Activated T-cell treated with anti-CD3 and anti-CD28 coated beads, Interleukin-2, amount 50 U/mL, for 48 hours (primary cell): ENCODE results near the gene KLHL2.
"Not testable (repeated sequence)": the region's sequence is repeated elsewhere in the genome, so short reads cannot be mapped to it uniquely, and the experiment has no call there.

Source experiments
- DNase-seq, 2 experiments: peaks; one replicate each; pipeline ENCODE4 v3.0.0-alpha.2; 2020

The KLHL2 gene

DNA sequence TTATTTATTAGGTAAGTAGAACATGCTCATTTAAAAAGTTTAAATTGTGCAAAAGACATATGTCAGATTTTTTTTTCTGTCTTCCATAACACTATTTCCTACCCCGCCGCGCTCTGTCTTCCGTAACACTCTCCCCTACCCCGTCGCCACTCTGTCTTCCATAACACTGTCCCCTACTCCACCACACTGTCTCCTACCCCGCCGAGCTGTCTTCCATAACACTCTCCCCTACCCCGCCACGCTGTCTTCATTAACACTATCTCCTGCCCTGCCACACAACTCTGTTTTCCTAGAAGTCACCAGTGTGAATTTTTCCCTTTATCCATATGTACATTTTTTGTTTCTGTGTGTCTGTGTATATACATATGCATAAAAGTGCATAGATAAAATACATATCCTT is 124.5 kb downstream of the KLHL2 start:
- DNase-seq, result no peak

DNA sequence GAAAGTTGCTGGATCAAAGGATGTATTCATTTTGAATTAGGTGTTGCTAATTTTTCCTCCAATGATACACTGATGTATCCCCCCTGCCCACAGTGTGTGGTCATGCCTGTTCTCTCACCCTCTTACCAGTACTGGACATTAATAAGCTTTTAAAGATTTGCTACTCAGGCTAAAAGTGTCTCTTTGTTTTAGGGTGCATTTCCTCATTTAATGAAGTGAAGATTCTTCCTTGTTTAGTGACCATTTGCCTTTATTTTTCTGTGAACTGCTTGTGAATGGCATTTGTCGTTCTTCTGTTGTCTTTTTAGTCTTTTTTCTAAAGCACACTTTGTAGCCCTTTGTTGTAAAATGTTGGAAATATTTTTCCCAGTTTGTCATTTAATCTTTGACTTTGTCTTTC is 125.1 kb downstream of the KLHL2 start:
- DNase-seq, result no peak

DNA sequence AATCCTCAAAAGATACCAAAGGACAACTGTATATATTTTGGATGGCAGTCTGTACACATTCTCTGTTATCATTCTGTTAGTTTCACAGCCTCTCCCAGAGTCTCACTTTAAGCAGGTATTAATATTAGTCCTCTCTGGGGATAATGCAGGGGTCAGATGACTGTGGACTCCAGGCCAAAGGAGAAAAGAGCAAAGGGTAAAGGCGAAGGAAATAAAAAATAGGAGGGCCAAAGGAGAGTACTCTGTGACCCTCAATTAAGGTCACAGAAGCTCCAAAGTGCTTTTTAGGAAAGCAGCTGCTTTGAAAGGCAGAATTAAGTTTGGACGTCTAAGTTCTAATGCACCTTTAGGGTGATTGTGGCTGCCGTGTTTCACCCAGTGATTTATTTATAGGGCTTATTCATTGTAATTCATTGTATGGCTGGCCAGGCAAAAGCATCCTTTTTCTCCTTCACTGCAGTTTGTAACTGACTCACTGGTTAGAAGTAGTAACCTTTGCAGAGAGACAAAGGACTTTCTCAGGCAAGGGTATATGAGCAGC is 127.9 kb downstream of the KLHL2 start:
- no peak for DNase-seq

DNA sequence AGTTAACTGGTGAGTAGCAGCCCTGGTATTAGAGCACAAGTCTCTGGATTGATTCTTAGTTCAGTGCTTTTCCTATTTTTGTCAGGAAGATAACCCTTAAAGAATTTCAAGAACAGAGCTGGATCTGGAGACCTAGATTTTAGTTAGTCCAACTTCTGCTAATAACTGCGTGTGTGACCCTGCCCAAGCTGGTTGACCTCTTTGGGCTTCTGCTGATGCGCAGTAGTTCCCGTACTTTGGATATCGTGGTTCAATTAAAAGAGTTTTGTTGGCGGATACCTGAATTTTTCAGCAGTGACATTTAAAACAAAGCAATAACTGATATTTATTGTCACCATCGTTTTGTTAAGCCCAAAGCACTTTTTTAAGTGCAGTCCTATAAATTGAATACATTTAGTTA is 129.4 kb downstream of the KLHL2 start:
- DNase-seq, result no peak

DNA sequence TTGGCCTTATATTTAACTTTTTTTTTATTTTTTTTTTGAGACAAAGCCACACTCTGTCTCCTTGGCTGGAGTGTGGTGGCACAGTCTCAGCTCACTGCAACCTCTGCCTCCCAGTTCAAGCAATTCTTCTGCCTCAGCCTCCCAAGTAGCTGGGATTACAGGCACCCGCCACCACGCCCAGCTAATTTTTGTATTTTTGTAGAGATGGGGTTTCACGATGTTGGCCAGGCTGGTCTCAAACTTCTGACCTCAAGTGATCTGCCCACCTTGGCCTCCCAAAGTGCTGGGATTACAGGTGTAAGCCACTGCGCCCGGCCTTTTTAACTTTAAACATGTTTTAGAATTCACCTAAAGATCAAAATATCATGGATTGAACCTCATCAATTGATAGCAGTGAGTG is 135.0 kb downstream of the KLHL2 start:
- not testable (repeated sequence) for DNase-seq

DNA sequence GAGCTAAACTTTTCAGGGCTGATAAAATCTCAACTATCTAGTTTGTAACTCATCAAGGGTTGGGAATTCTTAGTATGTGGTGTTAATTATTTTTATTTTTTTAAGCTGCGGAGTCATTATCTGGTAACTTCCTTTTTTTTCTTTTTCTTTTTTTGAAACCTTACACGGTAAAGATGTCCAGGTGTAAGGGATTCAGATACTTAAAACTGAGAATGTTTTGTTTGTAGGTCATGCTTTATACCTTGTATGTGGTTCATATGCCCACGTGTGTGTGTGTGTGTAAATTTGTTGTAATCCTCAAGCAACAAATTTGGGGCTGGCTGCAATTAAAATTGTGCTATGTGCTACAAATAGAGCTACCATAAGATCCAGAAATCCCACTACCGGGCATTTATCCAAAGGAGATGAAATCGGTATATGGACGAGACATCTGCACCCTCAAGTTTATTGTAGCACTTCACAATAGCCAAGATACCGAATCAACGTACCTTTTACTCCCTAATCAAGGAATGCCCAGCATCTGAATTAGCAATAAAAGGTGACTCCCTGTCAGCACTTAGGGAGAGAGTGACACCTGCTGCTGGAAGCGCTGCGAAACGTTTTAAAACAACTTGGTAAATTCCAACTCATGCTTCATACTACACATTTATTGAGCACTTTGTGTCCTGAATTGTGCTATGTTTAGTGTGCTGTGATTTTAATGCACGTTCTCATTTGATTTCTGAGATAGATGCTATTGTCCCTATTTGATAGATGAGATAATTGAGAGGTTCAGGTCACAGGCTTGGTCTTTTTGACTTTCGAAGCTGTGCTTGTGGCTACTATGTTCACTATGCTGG is 136.2 kb downstream of the KLHL2 start:
- DNase-seq, result no peak

DNA sequence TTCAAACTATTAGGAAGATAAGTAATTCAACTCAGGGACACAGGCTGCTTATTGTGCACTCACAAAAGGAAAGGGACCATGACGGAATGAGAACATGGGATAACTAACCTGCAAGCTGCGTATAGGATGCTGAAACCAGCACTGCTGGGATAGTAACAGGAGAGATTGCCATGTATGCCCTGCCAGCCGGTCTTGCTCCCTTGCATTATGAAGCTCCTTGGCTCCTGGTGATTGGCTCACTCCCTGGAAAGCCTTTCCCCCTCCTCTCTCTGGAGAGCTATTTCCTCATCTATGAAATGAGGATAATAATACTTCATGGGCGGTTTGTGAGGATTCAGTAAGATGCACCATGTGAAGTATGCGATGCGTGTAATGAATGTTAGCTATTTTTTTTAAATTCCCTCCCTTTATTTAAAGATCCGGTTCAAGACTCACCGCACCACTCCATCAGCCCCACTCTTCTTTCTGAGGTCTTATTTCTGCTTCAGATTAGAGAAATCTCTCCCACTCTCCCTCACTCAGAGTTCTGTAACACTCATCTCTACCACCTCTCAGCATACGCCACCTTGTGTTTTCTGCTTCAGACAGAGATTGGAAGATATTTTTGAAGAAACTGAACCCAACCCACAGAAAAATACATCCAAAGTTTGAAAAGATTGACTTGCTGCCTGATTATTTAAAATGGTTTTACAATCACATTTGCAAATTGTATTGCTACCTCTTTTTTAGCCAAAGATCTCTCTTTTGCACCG is 138.5 kb downstream of the KLHL2 start:
- no peak for DNase-seq

DNA sequence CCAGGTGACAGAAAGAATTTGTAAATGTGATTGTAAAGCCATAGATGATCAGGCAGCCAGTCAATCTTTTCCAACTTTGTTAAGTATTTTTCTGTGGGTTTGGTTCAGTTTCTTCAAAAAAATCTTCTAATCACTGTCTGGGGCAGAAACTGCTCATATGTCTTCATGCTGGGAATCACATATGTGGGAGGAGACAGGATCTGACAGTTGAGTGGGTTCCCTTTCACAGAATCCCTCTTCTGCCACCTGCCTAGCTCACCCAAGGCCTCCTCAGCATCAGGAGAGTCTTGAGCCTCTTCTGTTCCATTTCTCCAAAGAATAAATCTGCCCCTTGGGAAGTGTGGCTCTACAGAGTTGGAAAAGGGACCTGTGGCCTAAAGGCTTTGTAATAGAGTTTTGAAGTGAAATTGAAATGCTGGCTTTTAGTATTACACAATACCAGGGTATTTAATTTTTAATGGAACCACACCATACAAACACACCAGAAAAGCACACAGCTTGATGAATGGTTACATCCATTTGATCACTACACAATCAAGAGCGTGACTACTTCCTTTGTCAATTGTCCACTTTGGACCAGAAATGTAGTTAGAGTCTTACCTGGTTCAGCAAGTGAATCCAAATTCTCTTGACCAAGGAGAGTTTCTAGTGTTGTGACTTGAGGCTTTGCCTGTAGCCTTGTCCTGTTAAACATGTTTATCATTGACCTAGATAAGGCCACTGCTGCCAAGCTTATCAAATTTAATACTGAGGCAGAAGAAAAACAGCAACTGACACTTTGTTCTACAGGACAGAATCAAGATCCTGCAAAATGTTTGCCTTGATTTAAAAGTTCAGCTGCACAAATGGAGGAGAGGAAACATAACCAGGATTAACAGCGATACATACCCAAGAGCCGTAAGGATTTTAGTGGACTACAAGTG is 140.5 kb downstream of the KLHL2 start:
- DNase-seq, result no peak

DNA sequence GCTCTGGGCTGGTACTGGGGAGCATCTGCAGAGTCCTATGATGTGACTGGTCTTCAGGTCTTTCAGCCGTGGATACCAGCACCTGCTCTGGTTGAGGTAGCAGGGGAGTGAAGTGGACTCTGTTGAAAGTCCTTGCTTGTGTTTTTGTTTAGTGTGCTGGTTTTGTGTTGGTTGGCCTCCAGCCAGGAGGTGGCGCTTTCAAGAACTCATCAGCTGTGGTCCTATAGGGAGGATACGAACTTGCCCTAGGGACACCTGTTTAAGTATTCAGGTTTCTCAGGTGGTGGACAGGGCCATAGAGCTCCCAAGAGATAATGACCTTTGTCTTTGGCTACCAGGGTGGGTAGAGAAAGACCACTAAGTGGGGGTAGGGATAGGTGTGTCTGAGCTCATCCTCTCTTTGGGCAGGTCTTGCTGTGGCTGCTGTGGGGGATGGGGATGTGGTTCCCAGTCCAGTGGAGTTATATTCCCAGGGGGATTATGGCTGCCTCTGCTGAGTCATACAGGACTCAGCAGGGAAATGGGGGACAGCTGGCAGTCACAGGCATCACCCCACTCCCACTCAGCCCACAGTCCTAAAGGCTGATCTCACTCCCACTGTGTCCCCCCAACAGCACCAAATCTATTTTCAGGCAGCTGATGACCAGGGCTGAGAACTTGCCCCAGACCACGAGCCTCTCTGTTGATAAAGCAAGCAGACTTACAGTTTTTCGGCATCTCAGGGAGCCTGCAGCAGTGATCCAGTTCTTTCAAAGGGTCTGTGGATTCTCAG is 144.2 kb downstream of the KLHL2 start:
- peak; percentile 25 to 29 for DNase-seq

DNA sequence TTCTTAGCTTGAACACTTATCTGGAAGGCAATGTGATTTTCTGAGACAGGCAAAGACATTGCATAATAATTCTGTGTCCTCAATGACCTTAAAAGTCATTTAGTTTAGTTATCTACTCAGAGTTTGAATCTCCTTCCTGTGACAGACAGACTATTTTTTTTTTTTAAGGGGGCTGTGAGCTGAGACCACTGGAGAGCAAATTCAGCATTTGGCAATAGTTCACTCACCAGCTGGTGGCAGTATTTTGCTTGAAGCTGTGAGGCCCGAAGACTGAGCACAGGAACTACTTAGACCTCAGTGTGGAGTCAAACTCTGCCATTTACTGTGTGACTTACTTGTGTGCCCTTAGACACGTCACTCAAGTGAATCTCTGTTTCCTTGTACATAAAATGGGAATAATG is 148.5 kb downstream of the KLHL2 start:
- peak in 1 of 2 experiments; percentile 23 for DNase-seq

DNA sequence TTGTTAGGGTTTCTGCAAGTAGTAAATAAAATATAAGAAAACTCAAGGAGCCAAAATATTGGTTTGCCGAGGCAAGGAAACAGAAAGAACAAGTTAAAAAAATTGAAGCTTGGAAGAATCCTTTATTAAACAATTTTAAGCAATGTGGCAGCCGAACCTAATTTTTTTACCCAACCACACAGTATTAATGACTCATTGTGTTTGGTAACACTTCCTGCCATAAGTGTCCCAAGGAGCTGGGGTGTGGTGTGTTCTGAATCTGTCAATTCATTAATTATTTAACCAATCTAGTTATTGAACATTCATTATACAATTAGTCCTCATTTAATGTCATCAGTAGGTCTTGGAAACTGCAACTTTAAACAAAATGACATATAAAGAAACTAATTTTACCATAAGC is 152.1 kb downstream of the KLHL2 start:
- no peak for DNase-seq

DNA sequence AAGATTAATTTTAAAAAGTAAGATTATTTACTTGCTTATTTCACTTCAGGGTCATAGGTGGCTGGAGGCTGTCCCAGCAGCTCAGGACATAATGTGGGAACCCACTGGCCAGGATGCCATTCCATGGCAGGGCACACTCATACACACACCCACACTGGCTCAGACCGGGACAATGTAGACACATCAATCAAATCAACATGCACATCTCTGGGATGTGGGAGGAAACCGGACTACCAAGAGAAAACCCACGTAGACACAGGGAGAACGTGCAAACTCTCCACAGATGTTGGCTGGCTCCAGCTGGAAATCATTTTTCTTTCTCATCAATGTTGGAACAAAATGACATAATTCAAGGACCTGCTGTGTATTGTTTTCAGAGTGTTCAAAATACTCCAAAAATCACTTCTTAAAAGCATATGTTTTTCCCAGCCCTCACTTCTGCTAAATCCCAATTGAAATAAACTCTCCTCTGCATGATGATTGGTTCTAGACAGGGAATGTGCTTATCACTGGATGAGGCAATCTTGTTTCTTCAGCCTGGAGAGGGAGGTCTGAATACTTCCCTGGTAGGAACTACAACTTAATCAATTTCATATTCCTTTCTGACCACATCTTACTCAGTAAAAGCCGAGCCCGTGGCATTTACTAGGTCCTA is 152.8 kb downstream of the KLHL2 start:
- no peak for DNase-seq

DNA sequence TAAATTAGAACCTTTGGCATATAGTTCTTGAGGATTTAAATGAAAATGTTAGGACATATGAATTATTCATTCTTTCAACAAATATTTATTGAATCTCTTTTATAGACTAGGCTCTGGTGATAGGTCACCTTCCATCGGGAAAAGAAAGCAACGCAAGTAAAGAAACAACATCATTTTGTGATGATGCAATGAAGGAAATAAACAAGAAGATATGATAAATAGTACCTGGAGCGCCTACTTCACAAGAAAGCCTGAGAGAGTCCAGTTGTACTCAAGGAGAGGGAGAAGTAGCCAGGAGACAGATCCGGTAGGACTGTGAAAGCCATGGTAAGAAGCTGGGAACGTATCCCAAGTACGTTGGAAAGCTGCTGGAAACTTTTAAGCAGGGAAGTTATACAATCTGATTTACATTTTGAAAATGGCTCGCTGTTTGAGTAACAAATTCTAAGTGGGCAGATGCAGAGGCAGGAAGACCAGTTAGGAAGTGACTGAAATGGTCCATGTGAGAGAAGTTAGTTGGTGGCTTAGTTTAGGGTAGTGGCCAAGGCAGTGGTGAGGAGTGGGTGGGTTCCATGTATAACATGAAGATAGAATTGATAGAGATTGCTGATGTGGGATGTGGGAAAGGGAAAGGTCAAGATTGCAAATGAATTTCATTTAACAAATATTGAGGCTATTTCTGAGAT is 153.8 kb downstream of the KLHL2 start:
- DNase-seq, result no peak

DNA sequence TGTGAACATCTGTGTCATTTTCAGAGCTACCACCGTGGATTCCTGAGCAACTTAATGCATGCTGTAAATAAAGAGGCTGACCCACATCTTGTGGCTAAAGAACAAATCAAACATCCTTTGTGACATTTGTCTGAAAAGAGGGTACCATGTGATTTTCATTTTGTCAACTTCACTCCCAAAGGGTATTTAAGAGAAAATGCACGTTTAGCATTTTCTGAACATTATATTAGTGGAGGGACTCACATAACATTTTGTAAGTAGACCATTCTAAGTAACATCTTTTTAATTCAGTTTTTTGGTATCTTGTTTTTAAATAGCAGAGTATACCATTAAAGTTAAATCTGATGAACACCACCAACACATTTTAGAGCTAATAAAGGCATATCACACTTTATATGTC is 154.4 kb downstream of the KLHL2 start:
- no peak for DNase-seq

DNA sequence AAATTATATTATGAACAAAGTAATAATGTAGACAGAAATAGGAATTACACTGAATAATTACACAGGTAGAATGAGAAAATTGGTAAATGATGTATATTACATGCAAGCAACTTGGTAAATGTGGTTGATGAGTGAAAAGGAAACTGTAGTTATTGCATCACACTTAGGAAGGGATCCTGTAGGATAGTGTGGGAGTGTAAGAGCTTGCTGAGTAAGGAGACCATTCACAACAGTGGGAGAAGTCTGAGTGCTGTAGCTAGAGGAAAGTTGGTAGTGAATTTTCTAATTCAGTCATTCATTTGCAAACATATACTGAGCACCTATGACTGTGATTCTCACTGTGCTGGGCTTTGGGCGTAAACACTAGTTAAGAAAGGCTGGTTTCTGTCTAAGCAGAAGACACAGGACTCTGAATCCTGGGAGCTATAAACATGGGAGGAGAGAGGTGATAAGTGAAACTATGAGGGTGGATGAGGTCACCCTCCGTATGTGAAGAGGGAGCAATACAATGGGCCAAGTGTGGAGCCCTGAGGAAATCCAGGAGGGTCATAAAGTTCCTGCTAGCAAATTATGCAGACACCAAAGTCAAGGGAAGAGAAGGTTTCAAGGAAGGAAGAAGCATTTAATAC is 157.2 kb downstream of the KLHL2 start:
- DNase-seq, result no peak

DNA sequence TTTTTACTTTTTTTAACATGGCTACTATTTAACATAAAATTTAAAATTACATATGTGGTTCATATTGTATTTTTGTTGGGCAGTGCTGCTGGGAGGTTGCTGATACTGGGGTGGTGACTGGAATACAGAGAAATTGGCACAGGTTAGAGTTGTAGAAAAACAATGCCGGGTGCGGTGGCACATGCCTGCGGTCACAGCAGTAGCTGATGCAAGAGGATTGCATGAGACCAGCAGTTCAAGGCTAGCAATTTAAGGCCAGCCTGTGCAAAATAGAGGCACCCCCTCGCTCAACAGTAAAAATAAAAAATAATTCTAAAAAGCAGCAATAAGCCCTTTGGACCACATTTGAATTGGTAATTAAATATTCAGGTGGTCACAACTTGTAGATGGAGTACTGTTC is 159.7 kb downstream of the KLHL2 start:
- DNase-seq, result no peak

DNA sequence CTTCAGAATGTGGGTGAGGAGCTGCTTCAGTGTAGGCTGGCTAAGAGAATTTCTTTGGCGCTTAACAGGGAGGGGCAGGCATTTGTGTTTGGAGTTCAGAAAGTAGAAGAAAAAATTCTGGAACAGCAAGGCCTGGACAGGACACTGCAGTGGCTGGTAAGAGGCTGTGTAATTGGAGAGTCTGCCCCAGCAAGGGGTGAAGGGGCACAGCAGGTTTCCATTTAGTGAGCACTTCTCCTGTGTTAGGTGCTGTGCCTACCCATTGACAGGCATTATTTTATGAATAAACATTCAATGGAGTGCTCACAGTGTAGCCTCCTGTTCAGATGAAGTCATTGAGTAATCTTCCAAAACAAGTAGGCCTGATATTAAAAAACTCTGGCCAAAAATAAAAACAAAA is 160.8 kb downstream of the KLHL2 start:
- no peak for DNase-seq

DNA sequence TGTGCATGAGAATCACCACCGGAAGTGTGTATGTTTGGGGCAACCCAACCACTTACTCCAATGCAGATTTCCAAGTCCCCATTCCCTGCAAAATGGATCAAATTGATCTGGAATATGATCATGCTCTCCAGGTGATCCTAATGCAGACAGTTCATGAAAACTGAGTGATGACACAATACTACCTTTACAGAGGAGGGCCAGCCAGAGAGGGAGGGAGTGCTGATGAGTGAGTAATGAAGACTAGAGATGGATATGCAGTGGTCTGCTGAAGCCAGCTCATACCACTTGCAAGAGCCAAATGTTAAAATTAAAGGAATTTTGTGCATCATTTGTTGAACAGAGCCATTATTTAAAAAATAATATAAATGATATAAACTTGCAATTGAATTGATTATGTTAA is 161.2 kb downstream of the KLHL2 start:
- no peak for DNase-seq

DNA sequence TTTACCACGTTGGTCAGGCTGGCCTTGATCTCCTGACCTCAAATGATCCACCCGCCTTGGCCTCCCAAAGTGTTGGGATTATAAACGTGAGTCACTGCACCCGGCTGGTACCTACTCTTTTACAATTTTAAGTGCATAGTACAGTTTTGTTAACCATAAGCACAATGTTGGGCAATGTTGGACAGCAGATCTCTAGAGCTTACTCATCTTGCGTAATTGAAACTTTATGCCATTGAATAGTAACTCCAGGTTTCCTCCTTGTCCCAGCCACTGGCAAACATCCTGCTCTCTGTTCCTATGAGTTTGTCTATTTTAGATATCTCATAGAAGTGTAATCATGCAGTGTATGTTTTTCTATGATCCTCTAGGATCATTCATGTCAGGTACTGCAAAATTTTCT is 162.2 kb downstream of the KLHL2 start:
- DNase-seq, result no peak

DNA sequence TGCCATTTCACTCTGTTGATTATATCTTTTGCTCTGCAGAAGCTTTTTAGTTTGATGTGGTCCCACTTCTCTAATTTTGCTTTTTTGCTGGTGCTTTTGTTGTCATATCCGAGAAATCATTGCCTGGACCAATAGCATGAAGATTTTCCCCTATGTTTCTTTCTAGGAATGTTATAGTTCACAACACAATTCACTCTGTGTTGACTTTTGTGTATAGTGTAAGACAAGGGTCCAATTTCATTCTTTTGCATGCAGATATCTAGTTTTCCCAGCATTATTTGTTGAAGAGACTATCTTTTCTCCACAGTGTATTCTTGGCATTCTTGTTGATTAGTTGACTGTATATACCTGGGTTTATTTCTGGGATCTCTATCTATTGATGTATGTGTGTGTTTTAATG is 163.2 kb downstream of the KLHL2 start:
- DNase-seq, result no peak
